Measurements from ENCODE around the gene CEP85.

DNA sequence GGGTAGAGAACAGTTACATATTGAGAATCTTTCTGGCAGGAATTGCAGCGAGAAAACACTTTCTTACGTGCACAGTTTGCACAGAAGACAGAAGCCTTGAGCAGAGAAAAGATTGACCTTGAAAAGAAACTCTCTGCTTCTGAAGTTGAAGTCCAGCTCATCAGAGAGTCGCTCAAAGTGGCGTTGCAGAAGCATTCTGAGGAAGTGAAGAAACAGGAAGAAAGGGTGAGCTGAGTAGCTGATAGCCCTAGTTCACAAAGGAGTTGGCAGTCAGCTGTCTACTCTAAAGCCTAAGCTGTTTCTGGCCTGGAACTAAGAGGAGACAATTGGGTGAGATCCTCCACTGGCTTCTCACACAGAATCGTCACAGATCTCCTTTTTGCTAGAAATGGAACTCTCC, 25.6 kb downstream of the CEP85 start:
- TF ChIP-seq POLR2A (IDR thresholded peaks at IDR 0.05): no peak
- TF ChIP-seq, protein P1, sequence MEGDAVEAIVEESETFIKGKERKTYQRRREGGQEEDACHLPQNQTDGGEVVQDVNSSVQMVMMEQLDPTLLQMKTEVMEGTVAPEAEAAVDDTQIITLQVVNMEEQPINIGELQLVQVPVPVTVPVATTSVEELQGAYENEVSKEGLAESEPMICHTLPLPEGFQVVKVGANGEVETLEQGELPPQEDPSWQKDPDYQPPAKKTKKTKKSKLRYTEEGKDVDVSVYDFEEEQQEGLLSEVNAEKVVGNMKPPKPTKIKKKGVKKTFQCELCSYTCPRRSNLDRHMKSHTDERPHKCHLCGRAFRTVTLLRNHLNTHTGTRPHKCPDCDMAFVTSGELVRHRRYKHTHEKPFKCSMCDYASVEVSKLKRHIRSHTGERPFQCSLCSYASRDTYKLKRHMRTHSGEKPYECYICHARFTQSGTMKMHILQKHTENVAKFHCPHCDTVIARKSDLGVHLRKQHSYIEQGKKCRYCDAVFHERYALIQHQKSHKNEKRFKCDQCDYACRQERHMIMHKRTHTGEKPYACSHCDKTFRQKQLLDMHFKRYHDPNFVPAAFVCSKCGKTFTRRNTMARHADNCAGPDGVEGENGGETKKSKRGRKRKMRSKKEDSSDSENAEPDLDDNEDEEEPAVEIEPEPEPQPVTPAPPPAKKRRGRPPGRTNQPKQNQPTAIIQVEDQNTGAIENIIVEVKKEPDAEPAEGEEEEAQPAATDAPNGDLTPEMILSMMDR (IDR thresholded peaks at IDR 0.05 in 8 of 11, conservative IDR thresholded peaks at IDR 0.05 in 3 of 11): no peak

All from spleen (tissue), 7 donors.